Jurkat, Clone E6-1 (cell line): ENCODE data around the gene TRIM69.
"Not testable (repeated sequence)": the region's sequence is repeated elsewhere in the genome, so short reads cannot be mapped to it uniquely, and the experiment has no call there.

Source experiments
- DNase-seq: peaks from one replicate; pipeline ENCODE4 v3.0.0-alpha.2; 2011; ENCODE audit warnings: low read depth, low spot score
- H3K4me3 ChIP-seq: 2 replicates; pipeline ENCODE4 v1.5.1; 2011; ENCODE audit warnings: mild to moderate bottlenecking, low read length, control low read depth, moderate library complexity

TRIM69 gene

DNA sequence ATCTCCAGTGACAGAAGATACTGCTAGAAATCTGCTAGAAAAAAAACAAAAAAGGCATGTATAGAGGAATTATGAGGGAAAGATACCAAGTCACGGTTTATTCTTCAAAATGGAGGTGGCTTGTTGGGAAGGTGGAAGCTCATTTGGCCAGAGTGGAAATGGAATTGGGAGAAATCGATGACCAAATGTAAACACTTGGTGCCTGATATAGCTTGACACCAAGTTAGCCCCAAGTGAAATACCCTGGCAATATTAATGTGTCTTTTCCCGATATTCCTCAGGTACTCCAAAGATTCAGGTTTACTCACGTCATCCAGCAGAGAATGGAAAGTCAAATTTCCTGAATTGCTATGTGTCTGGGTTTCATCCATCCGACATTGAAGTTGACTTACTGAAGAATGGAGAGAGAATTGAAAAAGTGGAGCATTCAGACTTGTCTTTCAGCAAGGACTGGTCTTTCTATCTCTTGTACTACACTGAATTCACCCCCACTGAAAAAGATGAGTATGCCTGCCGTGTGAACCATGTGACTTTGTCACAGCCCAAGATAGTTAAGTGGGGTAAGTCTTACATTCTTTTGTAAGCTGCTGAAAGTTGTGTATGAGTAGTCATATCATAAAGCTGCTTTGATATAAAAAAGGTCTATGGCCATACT is 21.1 kb upstream of the TRIM69 start:
- DNase-seq: no peak
- no peak overlapping the region for H3K4me3 ChIP-seq

DNA sequence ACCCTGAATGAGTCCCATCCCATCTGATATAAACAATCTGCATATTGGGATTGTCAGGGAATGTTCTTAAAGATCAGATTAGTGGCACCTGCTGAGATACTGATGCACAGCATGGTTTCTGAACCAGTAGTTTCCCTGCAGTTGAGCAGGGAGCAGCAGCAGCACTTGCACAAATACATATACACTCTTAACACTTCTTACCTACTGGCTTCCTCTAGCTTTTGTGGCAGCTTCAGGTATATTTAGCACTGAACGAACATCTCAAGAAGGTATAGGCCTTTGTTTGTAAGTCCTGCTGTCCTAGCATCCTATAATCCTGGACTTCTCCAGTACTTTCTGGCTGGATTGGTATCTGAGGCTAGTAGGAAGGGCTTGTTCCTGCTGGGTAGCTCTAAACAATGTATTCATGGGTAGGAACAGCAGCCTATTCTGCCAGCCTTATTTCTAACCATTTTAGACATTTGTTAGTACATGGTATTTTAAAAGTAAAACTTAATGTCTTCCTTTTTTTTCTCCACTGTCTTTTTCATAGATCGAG is 20.5 kb upstream of the TRIM69 start:
- DNase-seq: no peak
- H3K4me3 ChIP-seq: no peak overlapping the region

DNA sequence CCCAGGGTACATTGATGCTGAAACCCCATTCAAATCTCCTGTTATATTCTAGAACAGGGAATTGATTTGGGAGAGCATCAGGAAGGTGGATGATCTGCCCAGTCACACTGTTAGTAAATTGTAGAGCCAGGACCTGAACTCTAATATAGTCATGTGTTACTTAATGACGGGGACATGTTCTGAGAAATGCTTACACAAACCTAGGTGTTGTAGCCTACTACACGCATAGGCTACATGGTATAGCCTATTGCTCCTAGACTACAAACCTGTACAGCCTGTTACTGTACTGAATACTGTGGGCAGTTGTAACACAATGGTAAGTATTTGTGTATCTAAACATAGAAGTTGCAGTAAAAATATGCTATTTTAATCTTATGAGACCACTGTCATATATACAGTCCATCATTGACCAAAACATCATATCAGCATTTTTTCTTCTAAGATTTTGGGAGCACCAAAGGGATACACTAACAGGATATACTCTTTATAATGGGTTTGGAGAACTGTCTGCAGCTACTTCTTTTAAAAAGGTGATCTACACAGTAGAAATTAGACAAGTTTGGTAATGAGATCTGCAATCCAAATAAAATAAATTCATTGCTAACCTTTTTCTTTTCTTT is 19.2 kb upstream of the TRIM69 start:
- no peak for DNase-seq
- H3K4me3 ChIP-seq: no peak overlapping the region

DNA sequence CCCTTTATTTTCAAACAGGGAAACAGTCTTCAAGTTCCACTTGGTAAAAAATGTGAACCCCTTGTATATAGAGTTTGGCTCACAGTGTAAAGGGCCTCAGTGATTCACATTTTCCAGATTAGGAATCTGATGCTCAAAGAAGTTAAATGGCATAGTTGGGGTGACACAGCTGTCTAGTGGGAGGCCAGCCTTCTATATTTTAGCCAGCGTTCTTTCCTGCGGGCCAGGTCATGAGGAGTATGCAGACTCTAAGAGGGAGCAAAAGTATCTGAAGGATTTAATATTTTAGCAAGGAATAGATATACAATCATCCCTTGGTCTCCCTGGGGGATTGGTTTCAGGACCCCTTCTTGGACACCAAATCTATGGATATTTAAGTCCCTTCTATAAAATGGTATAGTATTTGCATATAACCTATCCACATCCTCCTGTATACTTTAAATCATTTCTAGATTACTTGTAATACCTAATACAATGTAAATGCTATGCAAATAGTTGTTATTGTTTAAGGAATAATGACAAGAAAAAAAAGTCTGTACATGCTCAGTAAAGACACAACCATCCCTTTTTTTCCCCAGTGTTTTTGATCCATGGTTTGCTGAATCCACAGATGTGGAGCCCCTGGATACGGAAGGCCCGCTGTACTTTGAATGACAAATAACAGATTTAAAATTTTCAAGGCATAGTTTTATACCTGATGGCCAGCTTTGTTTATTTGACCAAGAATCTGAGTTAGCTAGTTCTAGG is 18.0 kb upstream of the TRIM69 start:
- no peak overlapping the region for H3K4me3 ChIP-seq
- no peak for DNase-seq

DNA sequence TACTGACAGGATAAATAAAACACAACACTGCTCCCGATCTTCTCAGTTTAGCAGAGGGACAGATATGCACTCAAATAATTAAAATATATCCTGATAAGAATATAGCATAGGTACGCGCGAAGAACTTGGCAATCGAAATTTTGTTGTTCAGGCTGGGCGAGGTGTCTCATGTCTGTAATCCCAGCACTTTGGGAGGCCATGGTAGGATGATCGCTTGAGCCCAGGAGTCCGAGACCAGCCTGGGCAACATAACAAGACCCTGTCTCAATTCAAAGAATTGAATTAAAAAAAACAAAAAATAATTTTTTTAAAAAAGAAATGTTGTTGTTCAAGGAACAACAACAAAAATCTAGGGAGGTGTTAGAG is 17.4 kb upstream of the TRIM69 start:
- H3K4me3 ChIP-seq: no peak overlapping the region
- DNase-seq: no peak

DNA sequence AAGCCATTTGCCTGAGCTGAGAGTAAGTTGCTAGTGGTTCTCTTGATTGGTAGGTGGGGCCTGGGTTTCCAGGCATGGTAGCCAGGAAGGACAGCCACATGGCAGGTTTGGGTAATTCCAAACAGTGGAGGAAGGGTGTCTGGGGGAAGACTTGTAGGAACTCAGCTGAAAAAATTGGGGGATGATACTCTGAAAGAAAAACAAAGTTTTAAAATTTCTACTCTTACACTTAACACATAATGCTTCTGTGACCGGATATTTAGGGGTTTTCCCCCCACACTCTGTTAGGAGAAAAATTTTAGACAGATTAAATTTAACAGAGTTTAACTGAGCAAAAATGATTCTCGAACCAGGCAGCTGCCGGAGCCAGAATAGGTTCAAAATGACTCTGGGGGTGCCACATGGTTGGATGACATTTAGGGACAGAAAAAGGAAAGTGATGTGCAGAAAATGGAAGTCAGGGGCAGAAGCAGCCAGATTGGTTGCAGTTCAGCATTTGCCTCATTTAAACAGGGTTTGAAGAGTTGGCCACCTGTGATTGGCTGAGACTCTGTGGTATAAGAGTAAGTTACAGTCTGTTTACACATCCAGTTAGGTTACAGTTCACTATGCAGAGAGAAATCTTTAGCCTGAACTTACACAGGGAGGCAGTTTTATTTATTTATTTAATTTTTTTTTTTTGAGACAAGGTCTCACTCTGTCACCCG is 16.9 kb upstream of the TRIM69 start:
- no peak overlapping the region for H3K4me3 ChIP-seq
- DNase-seq: peak; percentile 75

DNA sequence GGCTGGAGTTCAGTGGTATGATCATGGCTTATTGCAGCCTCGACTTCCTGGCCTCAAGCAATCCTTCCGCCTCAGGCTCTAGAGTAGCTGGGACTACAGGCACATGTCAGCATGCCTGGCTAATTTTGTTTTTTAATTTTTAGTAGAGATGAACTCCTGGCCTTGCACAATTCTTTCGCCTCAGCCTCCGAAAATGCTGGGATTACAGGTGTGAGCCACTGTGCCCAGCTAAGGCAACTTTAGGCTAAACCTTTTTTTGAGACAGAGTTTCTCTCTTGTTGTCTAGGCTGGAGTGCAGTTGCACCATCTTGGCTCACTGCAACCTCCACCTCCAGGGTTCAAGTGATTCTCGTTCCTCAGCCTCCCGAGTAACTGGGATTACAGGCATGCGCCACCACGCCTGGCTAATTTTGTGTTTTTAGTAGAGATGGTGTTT is 16.3 kb upstream of the TRIM69 start:
- not testable (repeated sequence) for DNase-seq, H3K4me3 ChIP-seq

DNA sequence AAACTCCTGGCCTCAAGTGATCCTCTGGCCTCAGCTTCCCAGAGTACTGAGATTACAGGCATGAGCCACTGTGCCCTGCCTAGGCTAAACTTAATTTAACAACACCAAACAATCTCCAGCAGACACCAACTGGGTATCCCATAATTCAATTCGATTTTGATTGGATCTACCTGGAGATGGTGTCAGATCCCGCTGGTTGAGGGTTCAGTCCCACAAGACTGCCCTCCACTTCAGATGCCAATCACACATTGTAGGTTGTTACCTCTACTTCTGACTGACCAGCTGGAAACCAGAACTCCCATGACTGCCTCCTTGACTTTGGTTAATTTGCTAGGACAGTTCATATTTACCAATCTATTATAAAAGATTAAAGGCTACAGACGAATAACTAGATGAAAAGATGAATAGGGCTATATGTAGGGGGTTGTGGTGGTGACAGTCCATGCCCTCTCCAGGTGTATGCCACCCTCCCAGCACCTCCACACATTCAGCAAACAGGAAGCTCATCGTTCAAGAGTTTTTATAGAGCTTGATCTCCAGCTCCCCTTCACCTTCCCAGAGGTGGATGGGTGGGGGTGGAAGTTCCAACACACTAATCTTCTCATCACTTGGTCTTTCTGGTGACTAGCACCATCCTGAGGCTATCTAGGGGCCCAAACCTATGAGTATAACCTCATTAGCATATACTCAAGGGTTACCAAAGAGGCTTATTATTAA is 15.7 kb upstream of the TRIM69 start:
- no peak overlapping the region for H3K4me3 ChIP-seq
- no peak for DNase-seq

DNA sequence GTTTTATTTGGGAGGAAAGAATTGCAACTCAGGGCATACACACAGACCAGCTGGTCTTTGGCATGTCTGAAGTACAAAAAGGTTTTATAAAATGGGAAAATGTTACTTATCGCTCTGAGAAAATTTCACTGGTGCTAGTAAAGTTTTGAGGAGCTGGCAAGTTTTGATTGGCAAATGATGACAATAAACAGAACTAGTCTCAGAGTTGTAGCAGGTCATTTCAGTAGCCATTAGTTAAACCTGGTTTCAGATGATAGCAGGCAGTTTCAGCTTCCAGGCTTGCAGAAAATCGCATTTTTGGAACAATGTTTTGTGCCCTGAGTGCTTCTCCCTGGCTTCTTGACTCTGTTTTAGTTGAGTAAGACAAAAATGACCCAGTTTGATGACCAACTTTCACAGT is 14.3 kb upstream of the TRIM69 start:
- no peak for DNase-seq
- H3K4me3 ChIP-seq: no peak overlapping the region

DNA sequence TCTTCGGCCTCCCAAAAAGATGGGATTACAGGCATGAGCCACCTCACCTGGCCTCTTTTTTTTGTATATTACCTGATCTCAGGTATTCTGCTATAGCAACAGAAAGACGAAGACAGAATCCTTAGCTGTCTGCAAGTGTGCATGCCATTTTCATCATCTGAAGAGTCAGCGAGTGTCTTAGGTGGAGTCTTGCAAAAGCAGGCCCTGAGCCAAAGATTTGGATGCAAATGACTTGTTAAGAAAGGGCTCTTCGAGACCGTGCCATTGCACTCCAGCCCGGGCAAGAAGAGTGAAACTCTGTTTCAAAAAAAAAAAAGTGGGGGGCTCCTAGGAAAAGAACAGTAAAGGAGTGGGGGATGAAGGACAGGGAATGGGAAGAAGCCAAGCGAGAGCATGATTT is 10.2 kb upstream of the TRIM69 start:
- H3K4me3 ChIP-seq: peak overlapping the region; percentile 27
- DNase-seq: no peak

DNA sequence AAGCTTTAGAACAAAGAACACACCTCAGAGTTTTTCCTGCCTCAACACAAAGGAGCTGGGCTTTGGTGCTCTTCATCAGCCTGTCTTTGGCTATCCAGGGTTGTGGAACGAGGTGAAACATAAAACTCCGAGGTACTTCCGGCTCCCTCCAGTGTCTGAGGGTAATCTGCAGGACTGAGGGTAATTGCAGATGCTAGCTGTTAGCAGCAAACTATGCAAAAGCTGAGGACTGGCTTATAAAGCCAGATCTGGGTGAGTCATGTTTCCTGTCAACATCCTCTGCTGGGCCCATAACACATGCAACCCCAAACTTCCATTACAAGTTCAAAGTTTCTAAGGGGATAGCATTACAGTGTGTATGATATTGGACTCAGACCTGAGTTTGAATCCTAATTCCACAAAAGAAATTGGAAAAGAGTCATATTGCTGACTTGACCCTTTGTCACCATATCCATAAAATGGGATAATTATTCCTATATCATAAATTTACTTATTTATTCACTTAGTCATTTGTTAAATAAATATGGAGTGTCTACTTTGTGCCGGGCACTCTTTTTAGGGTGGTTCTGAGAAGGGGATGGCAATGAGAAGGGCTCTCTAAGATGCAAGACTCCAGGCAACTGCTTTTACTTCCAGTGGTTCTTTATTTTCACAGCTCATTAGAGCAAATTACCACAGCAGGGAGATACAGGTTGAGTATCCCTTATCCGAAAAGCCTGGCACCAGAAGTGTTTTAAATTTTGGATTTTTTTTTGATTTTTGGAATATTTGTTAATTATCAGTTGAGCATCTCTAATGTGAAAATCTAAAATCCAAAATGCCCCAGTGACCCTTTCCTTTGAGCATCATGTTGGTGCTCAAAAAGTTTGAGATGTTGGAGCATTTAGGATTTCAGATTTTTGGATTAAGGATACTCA is 9.5 kb upstream of the TRIM69 start:
- peak overlapping the region; percentile 27 for H3K4me3 ChIP-seq
- DNase-seq: peak; percentile 94

DNA sequence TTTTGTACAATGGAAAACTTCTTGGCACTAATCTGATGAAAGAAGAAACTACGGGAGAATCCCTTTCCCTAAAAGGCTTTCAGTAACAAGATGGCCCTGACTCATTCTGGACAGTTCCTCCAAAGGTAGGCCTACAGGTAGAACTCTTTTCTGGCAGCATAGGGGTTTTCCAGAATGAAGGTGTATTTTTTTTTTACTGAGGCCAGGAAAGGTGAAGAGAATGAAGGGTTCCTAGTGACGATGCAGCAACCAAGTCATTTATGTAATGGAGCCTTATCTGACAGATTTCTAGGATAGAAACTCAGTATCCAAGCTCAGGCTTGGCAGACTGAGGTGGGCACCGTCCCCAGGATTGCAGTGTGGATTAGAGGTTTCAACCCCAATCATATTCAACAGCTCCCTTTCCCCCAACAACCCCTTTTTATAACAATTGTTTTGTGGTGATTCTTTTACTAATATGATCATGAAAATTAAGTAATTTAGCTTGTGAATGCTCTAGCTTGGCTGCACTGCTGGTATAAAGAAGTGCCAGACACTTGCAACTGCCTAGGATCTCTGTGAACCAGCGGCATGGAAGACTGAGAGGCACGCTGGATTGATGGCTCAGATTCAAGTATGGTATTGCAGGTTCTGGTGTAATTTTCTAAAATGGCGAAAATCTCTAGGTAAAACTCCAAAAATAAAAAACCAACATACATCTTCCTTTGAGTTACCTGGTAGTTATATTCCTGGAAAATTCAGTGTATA is 8.7 kb upstream of the TRIM69 start:
- no peak overlapping the region for H3K4me3 ChIP-seq

DNA sequence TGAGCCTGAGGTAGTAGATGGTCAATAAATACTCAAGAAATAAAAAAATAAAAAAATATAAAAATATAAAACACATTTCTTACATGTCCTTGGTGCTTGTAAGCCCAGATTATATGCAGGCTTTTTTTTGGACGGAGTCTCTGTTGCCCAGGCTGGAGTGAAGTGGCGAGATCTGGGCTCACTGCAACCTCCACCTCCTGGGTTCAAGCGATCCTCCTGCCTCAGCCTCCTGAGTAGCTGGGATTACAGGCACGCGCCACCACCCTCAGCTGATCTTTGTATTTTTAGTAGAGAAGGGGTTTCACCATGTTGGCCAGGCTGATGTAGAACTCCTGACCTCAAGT is 8.1 kb upstream of the TRIM69 start:
- peak overlapping the region; percentile 93 for H3K4me3 ChIP-seq
- DNase-seq: not testable (repeated sequence)

More for the DNA sequence above, 8.7 kb upstream of the TRIM69 start:
- DNase-seq: no peak

DNA sequence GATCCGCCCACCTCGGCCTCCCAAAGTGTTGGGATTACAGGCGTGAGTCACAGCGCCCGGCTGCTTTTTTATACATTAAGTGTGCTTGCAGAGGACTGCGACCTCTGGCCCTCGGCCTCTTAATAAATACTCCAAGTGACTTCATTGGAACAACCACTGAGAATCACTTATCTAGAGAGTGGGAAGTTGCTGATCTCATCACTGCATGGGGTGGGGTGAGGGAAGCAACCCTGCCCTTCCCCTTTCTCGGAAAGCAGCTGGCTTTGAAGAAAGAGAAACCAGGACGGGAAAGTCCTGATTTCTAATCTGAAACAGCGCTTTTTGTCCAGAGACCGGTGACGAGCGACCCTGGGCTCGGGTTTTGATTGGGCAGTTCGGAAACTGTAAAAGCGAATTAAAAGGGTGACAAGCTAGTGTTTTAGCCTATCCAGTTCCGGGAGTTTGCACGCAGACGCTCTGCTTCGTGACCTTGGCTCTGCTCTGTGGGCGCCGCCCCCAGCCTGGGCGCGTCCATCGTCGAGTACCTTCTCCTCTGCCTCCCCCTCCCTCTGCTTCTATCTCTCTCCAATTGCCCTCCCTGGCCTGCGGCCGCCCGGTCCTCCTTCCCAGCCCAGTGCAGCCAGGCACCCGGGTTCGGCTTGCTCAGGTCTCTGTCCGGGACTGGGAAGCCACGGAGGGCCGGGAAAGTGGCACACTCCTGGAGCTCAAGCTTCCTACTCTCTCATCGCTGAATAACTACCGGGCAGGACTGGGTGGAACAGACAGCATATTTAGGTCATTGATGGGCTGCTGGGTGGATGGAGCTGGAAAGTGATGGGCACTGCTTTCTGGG is 7.5 kb upstream of the TRIM69 start:
- peak; percentile 97 for DNase-seq
- H3K4me3 ChIP-seq: peak overlapping the region; percentile 93

DNA sequence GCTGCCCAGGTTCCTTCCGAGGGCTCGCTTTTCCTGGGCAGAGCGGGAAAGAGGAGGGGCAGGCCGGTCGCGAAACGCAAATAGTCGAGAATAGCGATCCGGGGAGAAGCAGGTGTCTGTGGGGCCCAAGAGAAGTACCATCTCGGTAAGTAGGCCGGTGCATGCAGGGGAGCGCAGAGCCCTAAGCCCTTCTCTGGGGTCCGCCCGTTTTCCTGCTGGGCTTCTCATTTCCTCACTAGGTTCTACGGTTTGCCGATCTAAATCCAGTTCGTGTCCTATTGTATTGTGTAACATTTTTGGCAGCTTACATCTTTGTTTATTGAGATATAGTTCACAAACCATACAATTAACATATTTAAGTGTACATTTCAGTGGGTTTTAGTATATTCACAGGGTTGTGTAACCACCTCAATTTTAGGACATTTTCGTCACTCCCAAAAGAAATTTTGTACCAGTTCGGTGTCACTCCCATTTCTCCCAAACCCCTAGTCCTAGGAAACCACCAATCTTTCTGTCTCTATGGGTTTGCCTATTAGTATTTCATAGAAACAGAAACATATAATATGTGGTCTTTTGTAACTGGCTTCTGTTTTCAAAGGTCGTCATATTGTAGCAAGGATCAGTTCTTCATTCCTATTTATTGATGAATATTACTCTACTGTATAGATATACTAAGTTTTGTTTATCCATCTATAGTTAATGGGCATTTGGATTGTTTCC is 6.8 kb upstream of the TRIM69 start:
- no peak for DNase-seq
- H3K4me3 ChIP-seq: peak overlapping the region; percentile 93

DNA sequence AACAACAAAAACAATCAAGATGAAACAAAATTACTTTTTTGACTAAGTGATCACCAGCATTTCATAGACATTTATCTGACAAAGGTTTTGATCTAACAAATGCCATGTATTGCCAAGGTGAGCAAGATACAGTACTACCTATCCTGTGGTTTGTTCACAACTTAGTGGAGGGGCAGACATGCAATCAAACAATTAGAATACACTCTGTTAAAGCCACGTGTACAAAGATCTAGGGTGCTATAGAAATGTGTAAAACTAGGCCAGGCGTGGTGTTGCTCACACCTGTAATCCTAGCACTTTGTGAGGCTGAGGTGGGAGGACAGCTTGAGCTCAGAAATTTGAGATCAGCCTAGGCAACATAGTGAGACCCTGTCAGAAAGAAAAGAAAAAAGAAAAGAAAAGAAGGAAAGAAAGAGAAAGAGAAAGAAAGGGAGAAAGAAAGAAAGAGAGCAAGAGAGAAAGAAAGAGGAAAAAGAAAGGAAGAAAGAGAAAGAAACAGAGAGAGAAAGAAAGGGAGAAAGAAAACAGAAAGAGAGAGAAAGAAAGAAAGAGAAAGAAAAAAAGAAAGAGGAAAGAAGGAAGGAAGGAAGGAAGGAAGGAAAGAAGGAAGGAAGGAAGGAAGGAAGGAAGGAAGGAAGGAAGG is 1.4 kb upstream of the TRIM69 start:
- DNase-seq: no peak
- H3K4me3 ChIP-seq: no peak overlapping the region
